Endothelial cell of umbilical vein (primary cell): ENCODE measurements around the gene TBATA. TPM values are rescaled to one million over a fixed set of nuclear protein-coding genes. Genes with fewer than 3 reads are reported as not detected.

Experiments used
- BruUV-seq: library from RNA; stranded (reverse); fragments of 400-500 nt; replicated peaks from 2 replicates; lab custom pipeline; 2021; lab: Mats Ljungman, UMichigan
- CTCF ChIA-PET: fragments of 300-600, 350-600 bp; sonication (Branson Sonifier 250); formaldehyde crosslinking; loops from one replicate; lab custom pipeline; 2021; ENCODE audit warnings: antibody characterized with exemption, inconsistent platforms; lab: Charles Lee
- POLR2A ChIA-PET: fragments of 300-600, 350-600 bp; sonication (Branson Sonifier 250); formaldehyde crosslinking; loops from one replicate; lab custom pipeline; 2021; ENCODE audit warnings: antibody characterized with exemption, inconsistent platforms; lab: Charles Lee
- DNase-seq: peaks from one replicate; pipeline ENCODE4 v3.0.0-alpha.2; 2011; ENCODE audit warnings: low read depth, low spot score
- FAIRE-seq: peaks from 2 replicates; lab custom pipeline; 2011; peaks lifted over from hg19 to GRCh38; lab: Jason Lieb, UNC
- H2AFZ ChIP-seq: 2 replicates; pipeline ENCODE4 v1.6.0; 2012; ENCODE audit warnings: low read depth, low read length, control low read depth, inconsistent platforms
- H3K27ac ChIP-seq: 2 replicates; pipeline ENCODE4 v1.5.1; 2011; ENCODE audit warnings: low read depth, mild to moderate bottlenecking, control low read depth, low read length, moderate library complexity; ENCODE audit not compliant: insufficient read depth
- H3K27me3 ChIP-seq, 2 experiments: 2 replicates each; pipeline versions ENCODE4 v1.6.0 to v1.6.1; 2011; ENCODE audit warnings: low read length in 2 of 2, mixed read lengths in 1 of 2; ENCODE audit not compliant: control insufficient read depth in 2 of 2, insufficient read depth in 2 of 2
- H3K36me3 ChIP-seq, 2 experiments: 2 replicates in 1 of 2; 3 replicates in 1 of 2; pipeline ENCODE4 v1.5.1; 2011; ENCODE audit warnings: low read length in 2 of 2, mild to moderate bottlenecking in 1 of 2, moderate library complexity in 1 of 2; ENCODE audit not compliant: control insufficient read depth in 2 of 2, insufficient read depth in 2 of 2; ENCODE audit errors: extremely low read depth in 1 of 2
- H3K4me1 ChIP-seq: 3 replicates; pipeline ENCODE4 v1.5.1; 2011; ENCODE audit warnings: mild to moderate bottlenecking, low read length; ENCODE audit not compliant: control insufficient read depth, insufficient read depth; ENCODE audit errors: extremely low read depth
- H3K4me2 ChIP-seq: 2 replicates; pipeline ENCODE4 v1.6.1; 2011; ENCODE audit warnings: low read length, control low read depth, mixed read lengths; ENCODE audit not compliant: insufficient read depth
- H3K4me3 ChIP-seq, 3 experiments: fragments of 200-600 bp in 1 of 3; sonication (generic), shearing (Covaris generic) in 1 of 3; replicated peaks in 1 of 3; 2 replicates each; pipeline ENCODE4 v1.5.1; 2011 to 2016; ENCODE audit warnings: control low read depth in 3 of 3, low read length in 3 of 3, mild to moderate bottlenecking in 2 of 3, inconsistent platforms in 1 of 3, low read depth in 1 of 3, moderate library complexity in 1 of 3; ENCODE audit not compliant: insufficient read depth in 1 of 3
- H3K79me2 ChIP-seq: 2 replicates; pipeline ENCODE4 v1.6.0; 2012; ENCODE audit warnings: low read length, inconsistent platforms; ENCODE audit not compliant: control insufficient read depth, insufficient read depth
- H3K9ac ChIP-seq: replicated peaks from 2 replicates; pipeline ENCODE3; 2011; ENCODE audit warnings: low read length, control low read depth; ENCODE audit not compliant: insufficient read depth; ENCODE audit errors: extremely low read depth
- H3K9me1 ChIP-seq: replicated peaks from 3 replicates; pipeline ENCODE4 v1.6.0; 2011; ENCODE audit warnings: mild to moderate bottlenecking, low read length; ENCODE audit not compliant: control insufficient read depth, insufficient read depth; ENCODE audit errors: extremely low read depth
- H3K9me3 ChIP-seq: replicated peaks from 2 replicates; pipeline ENCODE4 v1.5.1; 2012; ENCODE audit warnings: low read length, inconsistent platforms; ENCODE audit not compliant: control insufficient read depth, insufficient read depth
- H4K20me1 ChIP-seq: replicated peaks from 2 replicates; pipeline ENCODE3; 2011; ENCODE audit warnings: mild to moderate bottlenecking, low read length; ENCODE audit not compliant: control insufficient read depth, insufficient read depth; ENCODE audit errors: extremely low read depth
- CTCF ChIP-seq, 2 donors: IDR thresholded peaks; 1 replicate in 1 of 2; 2 replicates in 1 of 2; pipeline ENCODE4 v1.5.1; 2011; ENCODE audit warnings: low read length in 2 of 2, mild to moderate bottlenecking in 2 of 2, moderate library complexity in 2 of 2, control low read depth in 1 of 2, inconsistent platforms in 1 of 2, low read depth in 1 of 2; ENCODE audit not compliant: insufficient read depth in 1 of 2; ENCODE audit errors: extremely low read depth in 1 of 2
- EZH2 ChIP-seq: IDR thresholded peaks from 2 replicates; pipeline ENCODE4 v1.6.1; 2012; ENCODE audit warnings: borderline replicate concordance, low read depth, mild to moderate bottlenecking, moderate library complexity, low read length, inconsistent platforms; ENCODE audit not compliant: severe bottlenecking
- FOS ChIP-seq: IDR thresholded peaks from 2 replicates; pipeline ENCODE4 v1.6.1; 2011; ENCODE audit warnings: mild to moderate bottlenecking, low read length, moderate library complexity, borderline replicate concordance; ENCODE audit not compliant: insufficient read depth
- GATA2 ChIP-seq: IDR thresholded peaks from 2 replicates; pipeline ENCODE4 v1.7.0; 2011; ENCODE audit warnings: low read depth, mild to moderate bottlenecking, moderate library complexity, mixed read lengths, low read length; ENCODE audit not compliant: insufficient read length, insufficient read depth
- JUN ChIP-seq: IDR thresholded peaks from 2 replicates; pipeline ENCODE4 v1.6.1; 2011; ENCODE audit warnings: borderline replicate concordance, low read depth; ENCODE audit not compliant: insufficient read length, insufficient read depth
- MYC ChIP-seq: IDR thresholded peaks from one replicate; pipeline ENCODE4 v1.6.1; 2011; ENCODE audit warnings: mild to moderate bottlenecking, low read depth, low read length
- POLR2A ChIP-seq: IDR thresholded peaks from 2 replicates; pipeline ENCODE4 v1.6.1; 2012; ENCODE audit warnings: low read depth, mild to moderate bottlenecking, control low read depth, low read length
- POLR2AphosphoS5 ChIP-seq: IDR thresholded peaks from 2 replicates; pipeline ENCODE4 v1.6.1; 2012; ENCODE audit warnings: low read depth, mild to moderate bottlenecking, control low read depth, low read length, moderate library complexity; ENCODE audit not compliant: insufficient read depth
- dilution Hi-C: fragments of 300-500 bp; cut with MboI; formaldehyde crosslinking; loops from one replicate; pipeline ENCODE4 v1.15.0; 2019; ENCODE audit warnings: low sequenced_read_pairs; ENCODE audit not compliant: extremely low pct_ligation_motif_present
- intact Hi-C: fragments of 100-400 bp; cut with micrococcal nuclease; formaldehyde crosslinking; loops from one replicate; pipeline ENCODE4 v1.10.0; 2022
- polyA plus RNA-seq, 4 experiments: library from polyadenylated mRNA; depleted of rRNA in 3 of 4; stranded (reverse) in 3 of 4; unstranded in 1 of 4; fragments of >200 nt; gene quantifications; 2 replicates each; pipeline versions ENCODE4 v1.2.1 to v1.2.3, GENCODE V29; 2011 to 2012; ENCODE audit warnings: missing spikeins in 1 of 4
- total RNA-seq: library from RNA; stranded (reverse); gene quantifications from 2 replicates; pipeline ENCODE4 v1.2.3, GENCODE V29; 2021
- TF ChIP-seq, protein P1 (sequence below): IDR thresholded peaks from 2 replicates; pipeline ENCODE4 v1.6.1; 2011; ENCODE audit not compliant: insufficient read depth, insufficient read length

The TBATA gene
- total and polyA plus RNA-seq, 2 donors (not counting 3 experiments of a cell fraction or from before 2014, with no cell fraction given), result not detected

DNA sequence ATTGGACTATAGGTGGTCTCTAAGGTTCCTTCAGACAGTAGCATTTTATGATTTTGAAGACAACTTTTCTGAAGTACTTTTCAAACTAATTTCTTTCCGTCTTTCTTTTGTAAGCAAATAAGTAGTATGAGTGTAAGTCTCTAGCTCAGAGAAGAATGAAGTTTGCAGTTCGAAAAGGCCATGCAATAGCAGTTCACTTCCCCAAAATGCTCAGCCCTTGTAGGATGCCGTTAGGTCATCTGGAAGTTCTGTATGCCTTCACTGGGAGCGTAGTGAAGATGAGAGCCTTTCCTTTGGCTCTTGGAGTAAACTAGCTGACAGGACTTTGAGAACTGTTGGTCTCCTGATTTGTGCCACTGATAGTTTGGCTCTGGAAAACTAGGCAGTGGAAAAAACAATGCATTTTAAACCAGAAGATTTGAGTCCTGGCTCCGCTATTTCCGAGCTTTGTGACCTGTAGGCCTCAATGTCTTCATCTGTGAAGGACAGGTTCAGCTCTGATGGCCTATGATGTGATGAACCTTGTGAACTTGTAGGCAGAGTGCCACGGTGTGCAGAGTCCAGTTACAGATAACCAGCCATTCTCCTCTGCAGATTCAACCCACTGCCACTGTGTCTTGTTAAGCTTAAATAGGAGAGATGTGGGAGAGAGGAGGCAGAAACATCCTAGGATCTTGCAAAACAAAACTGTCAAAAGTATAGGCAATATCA, 49.4 kb upstream of the TBATA start:
- H3K36me3 ChIP-seq, result peaks cover 0 to 3% of the 10 kb centered on the region in 2 experiments
- POLR2A ChIA-PET, result no interaction called here
- no peaks in the 10 kb centered on the region for H4K20me1 ChIP-seq
- H3K4me3 ChIP-seq, result no peak overlapping the region
- no peaks in the 10 kb centered on the region for H3K27me3 ChIP-seq
- H3K9me1 ChIP-seq, result no peaks in the 10 kb centered on the region
- H3K9me3 ChIP-seq, result no peaks in the 10 kb centered on the region
- H3K27ac ChIP-seq, result no peak overlapping the region
- peaks cover 33% of the 10 kb centered on the region for H3K4me1 ChIP-seq
- intact Hi-C loops, result no loop called here
- DNase-seq (no peak), FAIRE-seq (no peak)
- H3K4me2 ChIP-seq, result no peak overlapping the region
- H3K79me2 ChIP-seq, result peaks cover 27% of the 10 kb centered on the region
- CTCF ChIA-PET, result interaction anchor here (1.2 to 2.8 kb wide), 2 partner anchors 14 to 18 kb away, joined by 3 to 19 read pairs; partner anchors contain the start of gene SGPL1
- no peak overlapping the region for H2AFZ ChIP-seq
- dilution Hi-C loops, result no loop called here
- no peak for TF ChIP-seq MYC
- TF ChIP-seq EZH2, result no peak
- no peak for TF ChIP-seq POLR2AphosphoS5
- TF ChIP-seq POLR2A, result no peak
- no peak for TF ChIP-seq GATA2
- TF ChIP-seq CTCF (IDR thresholded peaks at IDR 0.05; ENCODE audit: extremely low read depth in 1 of 2, insufficient read depth in 1 of 2, low read depth in 1 of 2, low read length in 2 of 2), result no peak
- no peak for TF ChIP-seq FOS
- TF ChIP-seq, protein P1, sequence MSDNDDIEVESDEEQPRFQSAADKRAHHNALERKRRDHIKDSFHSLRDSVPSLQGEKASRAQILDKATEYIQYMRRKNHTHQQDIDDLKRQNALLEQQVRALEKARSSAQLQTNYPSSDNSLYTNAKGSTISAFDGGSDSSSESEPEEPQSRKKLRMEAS, result no peak
- TF ChIP-seq JUN, result no peak
- no TSS peak for BruUV-seq
- H3K9ac ChIP-seq, result no peak overlapping the region
